Ovary (tissue), 3 donors: ENCODE data around the gene KLB.

Experiments
- EP300 ChIP-seq: sonication (generic); formaldehyde crosslinking; IDR thresholded peaks from one replicate; pipeline ENCODE4 v1.6.1; 2017; ENCODE audit warnings: antibody characterized with exemption
- POLR2A ChIP-seq: fragments of 450-650 bp; IDR thresholded peaks from one replicate; pipeline ENCODE4 v1.6.1; 2017; ENCODE audit warnings: antibody characterized with exemption, mild to moderate bottlenecking, moderate library complexity
- TF ChIP-seq, protein P1 (sequence below), 3 donors: fragments of 450-650 bp in 2 of 3; fragments of 200-600 bp in 1 of 3; IDR thresholded peaks; one replicate each; pipeline versions ENCODE4 v1.5.1 to v1.8.0; 2016 to 2022; ENCODE audit warnings: antibody characterized with exemption in 3 of 3, mild to moderate bottlenecking in 1 of 3
- donor health status: DM: no; HTN: no; CAD: no.

DNA sequence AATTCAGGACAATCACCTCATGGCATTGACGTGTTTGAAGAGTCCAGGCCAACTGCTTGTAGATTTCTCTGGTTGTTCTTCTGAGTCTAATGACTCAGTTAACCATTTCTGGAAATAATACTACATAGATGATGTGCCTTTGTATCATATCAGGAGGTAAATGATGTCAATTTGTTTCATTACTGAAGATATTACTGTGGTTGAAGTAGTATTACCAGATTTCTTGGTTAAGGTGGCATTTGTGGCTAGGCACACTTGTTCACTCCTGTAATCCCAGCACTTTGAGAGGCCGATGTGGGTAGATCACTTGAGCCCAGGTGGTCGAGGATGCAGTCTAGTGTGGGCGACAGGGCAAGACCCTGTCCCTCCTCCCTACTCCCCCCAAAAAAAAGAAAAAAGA lies 36.3 kb downstream of the KLB start:
- TF ChIP-seq, protein P1, sequence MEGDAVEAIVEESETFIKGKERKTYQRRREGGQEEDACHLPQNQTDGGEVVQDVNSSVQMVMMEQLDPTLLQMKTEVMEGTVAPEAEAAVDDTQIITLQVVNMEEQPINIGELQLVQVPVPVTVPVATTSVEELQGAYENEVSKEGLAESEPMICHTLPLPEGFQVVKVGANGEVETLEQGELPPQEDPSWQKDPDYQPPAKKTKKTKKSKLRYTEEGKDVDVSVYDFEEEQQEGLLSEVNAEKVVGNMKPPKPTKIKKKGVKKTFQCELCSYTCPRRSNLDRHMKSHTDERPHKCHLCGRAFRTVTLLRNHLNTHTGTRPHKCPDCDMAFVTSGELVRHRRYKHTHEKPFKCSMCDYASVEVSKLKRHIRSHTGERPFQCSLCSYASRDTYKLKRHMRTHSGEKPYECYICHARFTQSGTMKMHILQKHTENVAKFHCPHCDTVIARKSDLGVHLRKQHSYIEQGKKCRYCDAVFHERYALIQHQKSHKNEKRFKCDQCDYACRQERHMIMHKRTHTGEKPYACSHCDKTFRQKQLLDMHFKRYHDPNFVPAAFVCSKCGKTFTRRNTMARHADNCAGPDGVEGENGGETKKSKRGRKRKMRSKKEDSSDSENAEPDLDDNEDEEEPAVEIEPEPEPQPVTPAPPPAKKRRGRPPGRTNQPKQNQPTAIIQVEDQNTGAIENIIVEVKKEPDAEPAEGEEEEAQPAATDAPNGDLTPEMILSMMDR (IDR thresholded peaks at IDR 0.05) = no peak
- TF ChIP-seq EP300 (no peak), POLR2A (no peak)
